Stomach (tissue), 4 donors: ENCODE measurements around the gene RCBTB2.
"Not testable (repeated sequence)": the region's sequence is repeated elsewhere in the genome, so short reads cannot be mapped to it uniquely, and the experiment has no call there.

Experiments used
- EP300 ChIP-seq: sonication (generic); formaldehyde crosslinking; IDR thresholded peaks from one replicate; pipeline ENCODE4 v1.6.1; 2017; ENCODE audit warnings: antibody characterized with exemption
- POLR2A ChIP-seq, 4 donors: fragments of 450-650 bp; IDR thresholded peaks; one replicate each; pipeline ENCODE4 v1.6.1; 2016; ENCODE audit warnings: antibody characterized with exemption in 4 of 4, control low read depth in 2 of 4, mild to moderate bottlenecking in 1 of 4, moderate library complexity in 1 of 4
- POLR2AphosphoS5 ChIP-seq, 3 donors: sonication (generic); formaldehyde crosslinking; IDR thresholded peaks; one replicate each; pipeline ENCODE4 v1.6.1; 2016; ENCODE audit warnings: antibody characterized with exemption in 3 of 3
- TF ChIP-seq, protein P1 (sequence below), 7 experiments: fragments of 450-650 bp in 4 of 7; fragments of 200-600 bp in 3 of 7; sonication (generic) in 3 of 7; IDR thresholded peaks; one replicate each; pipeline ENCODE4 v1.5.1; 2016 to 2019; ENCODE audit warnings: antibody characterized with exemption in 7 of 7, control low read depth in 2 of 7, mild to moderate bottlenecking in 1 of 7

DNA sequence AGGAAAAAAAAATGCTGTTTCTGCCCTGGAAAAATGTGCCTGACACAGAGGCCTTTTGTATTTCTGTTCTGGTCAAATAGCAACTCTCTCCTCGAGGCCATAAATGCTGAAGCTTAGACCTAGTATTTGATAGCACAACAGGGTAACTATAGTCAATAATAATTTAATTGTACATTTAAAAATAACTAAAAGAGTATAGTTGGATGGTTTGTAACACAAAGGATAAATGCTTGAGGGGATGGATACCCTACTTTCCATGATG lies 47.0 kb upstream of the RCBTB2 start:
- TF ChIP-seq, protein P1, sequence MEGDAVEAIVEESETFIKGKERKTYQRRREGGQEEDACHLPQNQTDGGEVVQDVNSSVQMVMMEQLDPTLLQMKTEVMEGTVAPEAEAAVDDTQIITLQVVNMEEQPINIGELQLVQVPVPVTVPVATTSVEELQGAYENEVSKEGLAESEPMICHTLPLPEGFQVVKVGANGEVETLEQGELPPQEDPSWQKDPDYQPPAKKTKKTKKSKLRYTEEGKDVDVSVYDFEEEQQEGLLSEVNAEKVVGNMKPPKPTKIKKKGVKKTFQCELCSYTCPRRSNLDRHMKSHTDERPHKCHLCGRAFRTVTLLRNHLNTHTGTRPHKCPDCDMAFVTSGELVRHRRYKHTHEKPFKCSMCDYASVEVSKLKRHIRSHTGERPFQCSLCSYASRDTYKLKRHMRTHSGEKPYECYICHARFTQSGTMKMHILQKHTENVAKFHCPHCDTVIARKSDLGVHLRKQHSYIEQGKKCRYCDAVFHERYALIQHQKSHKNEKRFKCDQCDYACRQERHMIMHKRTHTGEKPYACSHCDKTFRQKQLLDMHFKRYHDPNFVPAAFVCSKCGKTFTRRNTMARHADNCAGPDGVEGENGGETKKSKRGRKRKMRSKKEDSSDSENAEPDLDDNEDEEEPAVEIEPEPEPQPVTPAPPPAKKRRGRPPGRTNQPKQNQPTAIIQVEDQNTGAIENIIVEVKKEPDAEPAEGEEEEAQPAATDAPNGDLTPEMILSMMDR (IDR thresholded peaks at IDR 0.05): not testable (repeated sequence)
- not testable (repeated sequence) for TF ChIP-seq EP300; POLR2A (IDR thresholded peaks at IDR 0.05); POLR2AphosphoS5 (IDR thresholded peaks at IDR 0.05)
